SK-N-DZ (cell line): ENCODE results near the gene TACC2.

Source experiments
- DNase-seq: peaks from one replicate; pipeline ENCODE4 v3.0.0-alpha.2; 2015; ENCODE audit warnings: low spot score

TACC2 gene

DNA sequence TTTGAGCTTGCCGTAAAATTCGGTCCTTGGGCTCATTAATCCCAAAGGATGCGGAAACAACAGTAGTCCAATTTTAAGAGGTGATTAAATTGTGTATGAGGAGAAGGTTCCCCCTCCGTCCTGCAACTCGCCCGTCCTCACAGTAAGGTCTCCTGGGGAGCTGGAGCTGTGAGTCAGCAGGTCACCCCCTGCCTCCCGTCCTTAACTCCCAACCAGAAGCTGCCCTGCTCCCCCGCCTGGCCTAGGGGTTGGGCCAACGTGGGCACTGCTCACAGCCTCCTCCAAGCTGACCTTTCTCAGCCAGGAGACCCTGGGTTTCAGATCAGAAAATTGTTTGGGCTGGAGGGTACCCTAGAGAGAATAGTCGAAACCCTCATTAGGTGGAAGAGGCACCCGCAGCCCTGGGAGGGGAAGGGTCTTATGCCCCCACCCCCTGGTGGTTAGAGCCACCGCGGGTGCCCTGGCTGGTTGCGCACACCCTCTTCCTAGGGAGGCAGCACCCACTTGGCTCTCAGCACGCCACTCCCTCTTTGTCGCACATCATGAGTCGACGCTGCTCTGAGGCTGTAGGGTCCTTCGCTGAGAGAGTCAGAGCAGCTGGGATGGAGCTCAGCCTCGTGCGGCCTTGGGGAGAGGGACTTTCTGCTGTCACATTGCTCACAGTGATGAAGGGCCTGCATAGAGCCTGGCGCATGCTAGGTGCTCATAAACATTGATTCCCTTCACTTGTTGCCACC, 131.2 kb downstream of the TACC2 start:
- no peak for DNase-seq

DNA sequence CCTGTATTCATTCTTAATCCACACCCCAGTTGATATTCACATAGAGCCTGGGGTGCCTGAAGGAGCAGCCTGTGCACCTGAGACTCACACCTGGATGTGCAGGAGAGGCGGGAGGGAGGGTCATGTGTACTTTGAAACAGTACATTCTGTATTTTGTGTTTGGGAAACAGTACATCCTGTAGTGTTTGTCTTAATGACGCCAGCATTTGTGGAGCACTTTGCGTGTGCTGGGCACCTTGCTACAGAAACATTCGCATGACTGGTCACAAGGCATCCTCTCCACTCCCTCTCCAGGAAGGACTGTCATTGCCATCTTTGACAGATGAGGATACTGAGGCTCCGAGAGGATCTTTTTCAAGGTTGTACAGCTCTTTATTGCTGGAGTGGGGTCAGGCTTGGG, 132.1 kb downstream of the TACC2 start:
- DNase-seq, result no peak

DNA sequence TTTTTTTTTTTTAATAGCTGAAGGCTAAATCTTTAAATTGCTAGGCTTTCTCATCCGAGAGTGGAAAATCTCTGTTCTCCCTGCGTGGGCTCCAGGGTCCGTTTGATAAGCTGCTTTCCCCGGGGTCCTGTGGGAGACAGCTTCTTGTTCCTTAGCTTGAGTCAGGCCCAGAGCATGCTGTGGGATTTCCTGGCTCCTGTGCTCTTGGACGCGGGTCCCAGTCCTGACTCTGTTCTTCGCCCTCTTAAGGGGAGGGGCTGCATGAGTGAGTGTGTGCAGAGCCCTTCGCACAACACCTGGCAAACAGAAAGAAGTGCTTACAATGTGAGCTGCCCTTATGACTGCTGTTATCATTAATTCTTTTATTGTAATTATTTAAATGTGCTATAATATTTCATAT, 133.5 kb downstream of the TACC2 start:
- DNase-seq, result no peak

DNA sequence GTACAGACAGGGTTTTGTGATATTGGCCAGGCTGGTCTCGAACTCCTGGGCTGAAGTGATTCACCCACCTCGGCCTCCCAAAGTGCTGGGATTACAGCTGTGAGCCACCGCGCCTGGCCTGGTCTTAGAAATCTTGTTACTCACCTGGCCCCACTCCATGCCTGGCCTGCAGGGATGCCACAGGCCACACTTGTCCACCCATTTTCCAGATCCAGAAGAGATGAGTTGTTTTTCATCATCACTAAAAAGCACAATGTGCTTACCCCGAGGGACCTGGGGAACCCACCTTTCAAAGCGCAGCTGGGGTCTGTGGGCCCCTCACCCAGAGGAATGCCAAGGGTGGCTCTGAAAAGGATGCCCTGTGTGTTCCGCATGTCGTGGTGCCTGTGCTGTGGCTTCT, 134.2 kb downstream of the TACC2 start:
- DNase-seq, result no peak

DNA sequence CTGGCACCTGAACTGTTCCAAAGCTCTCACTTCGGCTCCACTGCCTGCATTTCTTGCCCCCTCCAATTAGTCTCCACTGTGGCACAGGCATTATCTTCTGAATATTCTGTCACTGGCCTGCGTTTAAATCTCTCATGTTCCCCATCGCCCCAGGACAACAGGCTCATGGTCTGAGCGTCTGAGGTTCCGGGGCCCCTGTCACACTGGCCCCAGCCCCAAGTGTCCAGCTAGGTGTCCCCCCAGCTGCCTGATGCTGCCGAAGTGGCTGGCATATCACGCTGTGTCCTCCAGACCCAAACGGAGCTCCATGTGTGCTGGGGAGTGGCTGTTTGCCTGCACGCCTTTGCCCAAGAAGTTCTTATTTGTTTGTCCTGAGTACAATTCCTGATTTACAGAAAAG, 135.4 kb downstream of the TACC2 start:
- no peak for DNase-seq

DNA sequence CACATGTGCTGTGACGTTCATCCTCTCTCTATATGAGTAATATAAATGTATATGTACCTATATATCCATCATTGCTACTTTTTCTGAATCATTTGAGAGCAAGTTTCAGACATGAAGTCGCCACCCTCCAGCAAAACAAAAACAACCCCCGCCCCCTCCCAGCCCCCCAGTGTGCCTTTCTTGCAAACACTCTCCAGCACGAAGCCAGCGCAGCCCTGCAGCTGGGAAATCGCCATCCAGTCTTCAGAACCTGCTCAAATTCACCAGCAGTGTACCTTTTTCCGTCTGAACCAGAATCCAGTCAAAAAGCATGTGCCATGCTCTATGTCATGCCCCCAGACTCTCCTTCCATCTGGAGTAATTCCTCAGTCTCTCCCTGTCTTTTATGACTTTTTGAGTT, 135.8 kb downstream of the TACC2 start:
- no peak for DNase-seq

DNA sequence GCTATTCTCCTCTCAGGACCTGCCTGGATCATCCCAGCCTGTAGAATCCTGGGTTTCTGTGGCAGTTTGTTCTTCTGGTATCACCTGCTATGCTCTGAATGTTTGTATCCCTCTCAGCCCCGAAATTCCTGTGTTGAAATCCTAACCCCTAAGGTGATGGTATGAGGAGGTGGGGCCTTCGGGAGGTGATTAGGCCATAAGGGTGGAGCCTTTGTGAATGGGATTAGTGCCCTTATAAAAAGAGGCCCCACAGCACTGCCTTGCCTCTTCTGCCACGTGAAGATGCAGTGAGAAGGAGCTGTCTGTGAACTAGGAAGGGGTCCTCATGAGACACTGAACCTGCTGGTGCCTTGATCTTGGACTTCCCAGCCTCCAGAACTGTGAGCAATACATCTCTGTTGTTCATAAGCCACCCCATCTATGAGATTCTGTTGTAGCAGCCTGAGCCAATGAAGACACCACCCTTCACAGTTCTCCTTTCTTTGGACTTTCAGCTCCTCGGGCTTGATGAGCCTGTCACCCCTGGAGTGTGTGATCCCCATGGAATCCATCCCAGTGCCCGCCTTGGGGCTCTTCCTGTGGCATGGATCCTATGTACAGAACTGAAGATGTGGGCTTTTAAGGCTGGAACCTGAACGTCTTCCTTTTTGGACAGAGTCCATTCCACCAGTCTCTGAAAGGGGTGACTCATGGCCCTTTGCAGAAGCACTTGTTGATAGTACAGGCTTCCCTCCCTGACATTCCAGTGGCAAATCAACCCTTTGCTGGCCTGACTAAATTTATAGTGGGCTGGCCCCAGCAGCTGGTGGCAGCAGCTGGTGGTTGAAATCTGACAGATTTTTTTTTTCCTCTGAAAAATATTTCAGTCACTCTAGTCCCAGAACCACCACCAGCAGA, 138.0 kb downstream of the TACC2 start:
- no peak for DNase-seq

DNA sequence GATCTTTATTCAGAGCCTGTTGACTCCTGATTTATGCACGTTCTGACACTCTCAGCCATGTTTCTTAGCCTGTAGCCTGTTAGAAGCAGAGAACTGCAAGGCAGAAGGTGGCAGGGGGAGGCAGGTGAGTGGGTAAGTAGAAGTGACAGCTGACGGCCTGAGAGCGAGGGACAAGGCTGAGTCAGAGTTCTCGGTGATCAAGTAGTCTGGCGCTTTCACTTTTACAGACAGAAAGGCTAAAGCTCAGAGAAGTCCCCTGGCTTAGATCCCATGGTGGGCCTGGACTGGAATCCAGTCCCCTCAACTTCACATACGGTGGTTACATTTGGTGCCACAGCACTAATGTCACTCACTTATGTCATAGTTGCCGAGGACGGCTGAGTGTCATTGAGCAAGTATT, 139.0 kb downstream of the TACC2 start:
- DNase-seq, result no peak

DNA sequence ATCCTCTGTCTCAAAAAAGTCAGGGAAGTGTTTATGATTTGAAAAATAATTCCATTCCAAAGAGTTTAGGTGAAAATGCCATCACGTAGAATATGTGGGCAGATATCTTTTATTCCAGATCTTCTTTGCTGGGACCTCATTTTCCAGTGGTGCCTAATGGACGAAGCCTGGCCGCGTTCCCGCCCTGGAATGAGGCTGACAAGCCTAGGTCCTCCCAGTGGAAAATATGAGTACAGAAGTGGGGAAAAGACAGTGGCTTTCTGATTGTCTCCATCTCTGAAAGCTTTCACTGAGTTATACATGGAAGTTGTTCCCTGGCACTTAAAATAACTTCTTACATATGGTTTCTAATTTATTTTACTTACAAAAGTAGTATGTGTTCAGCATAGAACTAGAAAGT, 139.4 kb downstream of the TACC2 start:
- DNase-seq, result no peak

DNA sequence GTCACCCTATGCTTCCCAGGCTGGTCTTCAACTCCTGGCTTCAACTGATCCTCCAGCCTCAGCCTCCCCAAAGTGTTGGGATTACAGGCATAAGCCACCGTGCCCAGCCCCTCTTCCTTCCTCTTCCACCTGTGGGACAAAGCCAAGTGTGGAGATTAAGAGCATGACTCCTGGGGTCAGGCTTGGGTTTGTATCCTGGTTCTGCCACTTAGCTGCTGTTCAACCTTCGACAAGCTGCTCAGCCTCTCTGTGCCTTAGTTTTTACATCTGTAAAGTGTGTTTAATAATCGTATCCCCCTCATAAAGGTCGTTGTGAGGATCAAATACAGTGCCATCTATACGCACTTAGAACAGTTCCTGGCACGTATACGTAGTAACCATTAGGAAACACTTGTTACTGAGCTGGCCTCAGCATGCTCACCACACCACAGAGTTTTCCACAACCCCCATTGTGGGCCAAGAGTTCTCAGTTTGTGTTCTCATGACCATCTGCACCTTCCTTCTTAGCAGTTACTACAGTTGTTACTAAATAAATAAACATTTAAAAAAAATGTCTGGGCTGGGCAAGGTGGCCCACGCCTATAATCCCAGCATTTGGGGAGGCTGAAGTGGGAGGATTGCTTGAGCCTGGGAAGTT, 141.6 kb downstream of the TACC2 start:
- no peak for DNase-seq

DNA sequence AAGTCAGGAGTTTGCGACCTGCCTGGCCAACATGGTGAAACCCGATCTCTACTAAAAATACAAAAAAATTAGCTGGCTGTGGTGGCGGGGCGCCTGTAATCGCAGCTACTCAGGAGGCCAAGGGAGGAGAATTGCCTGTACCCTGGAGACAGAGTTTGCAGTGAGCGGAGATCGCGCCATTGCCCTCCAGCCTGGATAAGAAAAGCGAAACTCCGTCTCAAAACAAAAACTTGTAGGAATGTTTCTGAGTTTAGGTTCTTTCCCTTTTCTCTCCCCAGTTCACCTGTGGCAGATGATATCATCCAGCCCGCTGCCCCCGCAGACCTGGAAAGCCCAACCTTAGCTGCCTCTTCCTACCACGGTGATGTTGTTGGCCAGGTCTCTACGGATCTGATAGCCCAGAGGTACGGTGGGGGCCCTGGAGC, 143.4 kb downstream of the TACC2 start:
- DNase-seq, result no peak

DNA sequence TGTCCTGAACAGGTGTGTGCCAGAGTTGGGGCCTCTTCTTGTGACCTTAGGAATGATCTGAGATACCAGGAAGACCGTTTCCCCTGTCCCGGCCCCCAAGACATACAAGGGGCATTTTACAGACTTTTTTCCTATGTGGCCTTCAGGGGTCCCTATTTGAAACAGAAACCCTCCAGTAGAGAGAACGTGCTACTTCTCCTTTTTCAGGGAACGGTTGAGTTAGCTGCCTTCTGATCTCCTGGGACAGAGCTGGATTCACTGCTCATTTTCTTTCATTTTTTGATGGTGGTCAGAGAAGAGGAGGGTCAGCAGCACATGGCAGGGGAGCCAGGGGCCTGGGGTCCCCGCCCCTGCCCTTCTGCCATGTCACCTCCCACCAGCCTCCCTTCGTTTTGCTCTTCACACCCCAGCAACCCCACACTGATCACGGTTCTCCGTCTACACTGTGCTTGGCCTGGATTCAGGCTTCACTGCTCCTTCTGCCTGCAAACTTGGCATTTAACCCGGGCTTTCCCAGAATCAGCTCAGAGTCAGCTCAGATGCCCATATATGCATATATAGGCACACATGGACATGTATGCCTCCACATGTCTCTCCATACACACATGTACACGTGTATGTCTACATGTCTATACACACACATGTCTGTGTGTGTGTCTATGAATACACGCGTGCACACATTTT, 144.1 kb downstream of the TACC2 start:
- no peak for DNase-seq

DNA sequence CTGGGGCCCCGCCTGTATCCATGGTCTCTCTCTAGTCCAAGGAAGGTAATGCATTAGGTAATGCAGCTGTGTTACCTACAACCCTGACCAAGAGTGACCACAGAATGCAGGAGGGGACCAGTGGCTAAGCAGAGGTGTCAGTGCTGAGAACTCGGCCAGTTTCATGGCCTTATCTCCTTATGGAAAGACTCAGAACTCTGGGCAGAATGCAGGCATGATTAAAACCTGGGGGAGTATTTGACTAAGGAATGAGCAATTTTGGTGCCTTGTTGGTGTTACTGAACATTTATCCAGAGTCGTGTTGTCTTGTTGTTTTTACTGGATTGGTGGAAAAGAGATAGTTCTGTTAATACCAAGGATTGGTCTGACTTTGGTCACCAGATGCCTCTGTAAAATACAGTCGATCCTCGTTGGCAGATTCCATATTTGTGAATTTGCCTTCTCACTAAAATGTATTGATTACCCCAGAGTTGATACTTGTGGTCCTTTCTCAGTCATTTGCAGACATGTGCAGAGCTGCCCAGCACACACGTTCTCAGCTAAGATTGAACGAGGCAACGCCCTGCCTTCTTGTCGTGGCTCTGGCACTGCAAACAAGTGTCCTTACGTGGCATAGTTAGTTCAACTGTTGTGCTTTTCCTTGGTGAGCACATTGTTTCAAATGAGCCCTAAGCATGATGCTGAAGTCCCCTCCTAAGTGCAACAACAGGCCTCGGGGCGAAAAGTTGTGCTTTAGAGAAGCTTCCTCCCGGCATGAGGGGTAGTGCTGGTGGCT, 146.5 kb downstream of the TACC2 start:
- DNase-seq, result no peak

DNA sequence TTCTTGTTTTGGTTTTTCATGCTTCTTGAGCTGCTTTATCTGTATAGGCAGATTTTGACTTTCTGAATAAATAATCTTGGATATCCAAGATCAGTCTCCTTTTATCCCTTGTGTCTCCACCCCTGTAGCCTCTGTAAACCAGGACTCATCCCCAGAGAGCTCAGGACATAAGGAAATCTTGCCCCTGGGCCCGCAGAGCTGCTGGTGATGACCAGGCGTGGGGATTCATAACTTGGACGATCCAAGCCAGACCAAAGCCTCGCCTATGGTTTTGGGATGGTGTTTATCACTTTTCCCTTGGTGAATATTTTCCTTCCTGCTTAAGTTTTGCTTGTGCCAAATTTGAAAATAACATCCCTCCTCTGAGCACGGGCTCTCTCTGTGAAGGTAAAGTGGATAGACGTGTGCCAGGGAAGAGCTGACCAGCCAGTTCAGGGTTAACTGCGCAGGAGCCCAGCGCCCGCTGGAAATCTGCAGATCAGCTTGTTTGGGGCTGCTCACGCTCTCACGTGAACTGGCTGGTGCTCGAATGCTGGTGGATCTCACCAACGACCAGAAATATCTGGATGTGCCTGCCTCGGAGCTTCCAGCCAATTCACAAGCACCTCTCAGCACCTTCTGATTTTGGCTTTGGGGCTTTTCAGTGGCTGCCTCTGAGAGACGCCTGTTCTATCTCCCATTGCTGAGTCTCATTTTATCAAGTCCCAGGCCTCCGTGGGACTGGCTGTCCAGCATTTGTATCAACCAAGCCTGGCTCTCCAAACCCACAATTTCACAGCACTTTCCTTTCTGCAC, 150.1 kb downstream of the TACC2 start:
- DNase-seq, result no peak

DNA sequence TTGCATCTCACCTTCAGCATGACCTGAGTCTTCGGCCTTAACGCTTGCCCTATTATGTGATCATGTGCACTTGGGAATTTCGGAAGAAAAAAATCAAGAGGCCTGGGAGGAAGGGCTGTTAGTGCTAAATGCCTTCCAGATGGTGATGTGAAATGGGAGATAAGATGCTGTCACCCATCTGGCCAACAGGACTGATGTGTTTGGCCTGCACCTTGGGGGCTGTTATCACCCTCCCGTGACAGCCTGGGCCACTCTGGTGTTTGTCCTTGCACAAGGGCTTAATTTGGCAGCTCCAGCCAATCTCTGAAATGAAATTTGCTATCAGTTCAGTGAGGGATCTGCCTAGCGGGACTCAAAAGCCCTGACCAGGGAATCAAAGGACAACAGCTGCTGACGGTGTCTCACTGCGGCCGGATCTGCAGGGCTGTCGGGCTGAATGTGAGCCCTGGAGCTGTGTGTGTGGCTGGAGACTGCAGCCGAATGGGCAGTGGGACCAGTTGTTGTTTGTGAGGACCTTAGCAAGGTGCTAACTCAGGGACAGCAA, 150.7 kb downstream of the TACC2 start:
- DNase-seq, result peak; percentile 99

DNA sequence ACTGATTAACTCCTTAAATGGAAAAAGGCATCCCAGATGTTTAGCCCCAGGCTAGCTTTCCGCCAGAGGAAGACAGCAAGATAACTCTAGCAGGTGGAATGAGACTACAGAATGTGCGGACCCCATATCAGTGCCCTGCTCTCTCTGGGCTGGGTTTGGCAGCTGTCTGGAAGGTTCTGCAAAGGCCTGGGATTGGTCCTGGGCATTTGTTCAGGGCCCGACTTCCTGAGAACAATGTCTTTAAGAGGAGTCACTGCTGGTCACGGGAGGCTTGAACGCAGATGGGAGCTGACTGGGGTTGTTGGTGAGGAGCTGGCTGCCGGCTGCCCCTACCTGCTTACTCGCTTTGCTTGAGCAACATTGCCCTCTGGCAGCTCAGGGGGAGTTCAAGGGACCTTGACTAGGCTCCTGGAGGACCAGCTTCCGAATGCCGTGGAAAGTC, 151.5 kb downstream of the TACC2 start:
- peak; percentile 44 for DNase-seq

DNA sequence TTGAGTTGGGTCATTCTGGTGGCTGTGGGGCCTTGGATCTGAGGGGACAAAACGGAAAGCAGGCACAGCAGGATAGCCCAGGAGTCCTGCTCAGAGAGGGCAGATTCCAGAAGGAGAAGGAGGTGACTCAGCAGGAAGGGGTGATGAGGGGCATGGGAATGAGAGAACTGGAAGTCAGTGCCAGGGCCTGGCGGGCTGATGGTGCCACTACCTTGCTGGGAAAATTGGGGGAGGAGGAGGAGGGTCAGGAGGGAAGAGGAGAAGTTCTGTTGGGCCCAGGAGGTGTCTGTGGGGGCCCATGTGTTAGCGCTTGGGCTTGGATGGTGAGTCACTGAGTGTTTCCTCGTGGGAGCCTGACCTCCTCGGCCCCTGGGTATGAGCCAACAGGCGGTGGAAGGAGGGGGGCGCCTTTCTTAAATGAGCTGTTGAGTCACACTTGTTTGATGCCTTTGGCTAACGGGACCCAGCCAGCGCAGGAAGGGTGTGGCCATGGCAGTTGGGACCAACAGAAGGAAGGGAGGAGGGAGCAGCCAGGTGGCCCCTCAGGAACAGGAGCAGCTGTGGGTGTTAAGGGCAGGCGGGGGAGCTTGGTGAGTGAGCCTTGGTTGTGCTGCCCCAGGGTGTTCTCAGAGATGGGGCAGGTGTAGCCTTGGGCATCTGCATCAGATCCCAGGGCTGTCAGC, 152.1 kb downstream of the TACC2 start:
- peak; percentile 80 for DNase-seq

DNA sequence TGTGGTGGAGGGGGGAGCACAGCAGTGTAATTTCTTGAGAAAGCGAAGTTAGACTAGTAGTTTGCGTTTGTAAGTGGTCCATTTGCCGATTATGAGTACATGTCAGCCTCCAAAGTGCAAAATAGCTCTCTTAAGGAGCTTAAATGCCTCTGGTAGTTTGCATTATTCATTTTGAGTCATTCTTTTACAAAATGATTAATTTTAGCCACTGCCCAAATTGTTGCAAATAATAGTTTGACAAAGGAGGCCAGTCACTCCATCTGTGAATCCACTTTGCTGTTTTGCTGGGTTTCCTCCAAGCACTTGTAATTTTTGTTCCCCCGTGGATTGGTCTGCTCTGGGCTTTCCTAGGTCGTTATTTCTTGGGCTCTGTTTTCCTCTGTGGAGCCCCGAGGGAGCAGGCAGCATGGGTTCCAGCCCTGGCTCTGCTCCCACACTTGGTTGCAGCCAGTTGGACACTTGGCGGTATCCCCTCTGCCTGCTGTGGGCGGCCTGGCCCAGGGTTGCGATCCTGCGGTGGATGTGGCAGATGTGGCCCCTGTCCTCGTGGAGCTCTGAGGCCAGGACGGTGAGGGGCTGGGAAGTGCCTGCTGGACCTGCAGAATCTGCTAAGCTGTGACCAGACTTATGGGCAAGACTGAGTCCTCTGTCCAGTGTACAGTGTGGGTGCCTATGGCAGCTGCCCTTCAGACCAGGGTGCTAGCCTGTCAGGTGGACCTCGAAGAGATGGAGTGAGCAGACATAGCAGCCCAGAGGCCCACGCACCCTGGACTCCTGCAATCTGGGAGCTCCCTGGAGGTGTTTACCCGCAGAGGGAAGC, 153.1 kb downstream of the TACC2 start:
- no peak for DNase-seq
